A673 (cell line): ENCODE results near the gene ANKRD7.

Experiments
- EZH2 ChIP-seq: fragments of 200-600 bp; sonication (generic); IDR thresholded peaks from 2 replicates; pipeline ENCODE4 v1.6.1; 2017; ENCODE audit warnings: borderline replicate concordance, low read depth, mild to moderate bottlenecking, mixed read lengths, antibody characterized with exemption, low read length; ENCODE audit not compliant: poor library complexity, severe bottlenecking
- TF ChIP-seq, protein P1 (sequence below): fragments of 300-800, 200-600 bp; sonication (generic); conservative IDR thresholded peaks from 2 replicates; pipeline ENCODE4 v1.5.1; 2017; ENCODE audit warnings: low read depth, mild to moderate bottlenecking, antibody characterized with exemption, low read length, moderate library complexity, mixed read lengths

DNA sequence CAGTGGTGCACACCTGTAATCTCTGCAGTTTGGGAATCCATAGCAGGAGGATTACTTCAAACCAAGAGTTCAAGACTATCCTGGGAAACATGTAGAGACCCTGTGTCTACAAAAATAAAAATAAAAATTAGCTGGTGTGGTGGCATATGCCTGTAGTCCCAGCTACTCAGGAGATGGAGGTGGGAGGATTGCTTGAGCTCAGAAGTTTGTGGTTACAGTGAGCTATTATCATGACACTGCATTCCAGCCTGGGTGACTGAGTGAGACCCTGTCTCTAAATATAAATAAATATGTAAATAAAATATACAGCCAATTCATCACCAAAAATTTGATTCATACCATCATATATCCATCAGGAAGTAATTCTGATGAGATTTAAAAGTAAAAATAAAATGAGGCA is 60.9 kb downstream of the ANKRD7 start:
- TF ChIP-seq, protein P1, sequence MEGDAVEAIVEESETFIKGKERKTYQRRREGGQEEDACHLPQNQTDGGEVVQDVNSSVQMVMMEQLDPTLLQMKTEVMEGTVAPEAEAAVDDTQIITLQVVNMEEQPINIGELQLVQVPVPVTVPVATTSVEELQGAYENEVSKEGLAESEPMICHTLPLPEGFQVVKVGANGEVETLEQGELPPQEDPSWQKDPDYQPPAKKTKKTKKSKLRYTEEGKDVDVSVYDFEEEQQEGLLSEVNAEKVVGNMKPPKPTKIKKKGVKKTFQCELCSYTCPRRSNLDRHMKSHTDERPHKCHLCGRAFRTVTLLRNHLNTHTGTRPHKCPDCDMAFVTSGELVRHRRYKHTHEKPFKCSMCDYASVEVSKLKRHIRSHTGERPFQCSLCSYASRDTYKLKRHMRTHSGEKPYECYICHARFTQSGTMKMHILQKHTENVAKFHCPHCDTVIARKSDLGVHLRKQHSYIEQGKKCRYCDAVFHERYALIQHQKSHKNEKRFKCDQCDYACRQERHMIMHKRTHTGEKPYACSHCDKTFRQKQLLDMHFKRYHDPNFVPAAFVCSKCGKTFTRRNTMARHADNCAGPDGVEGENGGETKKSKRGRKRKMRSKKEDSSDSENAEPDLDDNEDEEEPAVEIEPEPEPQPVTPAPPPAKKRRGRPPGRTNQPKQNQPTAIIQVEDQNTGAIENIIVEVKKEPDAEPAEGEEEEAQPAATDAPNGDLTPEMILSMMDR = no peak
- TF ChIP-seq EZH2 = no peak
